GM19035 (cell line): Measurements from ENCODE around the gene NYAP2.

Experiments used
- ATAC-seq: cut with Tn5 transposase; IDR thresholded peaks from one replicate; pipeline ENCODE4 v1.9.1; 2021; ENCODE audit not compliant: unreplicated experiment

NYAP2 gene

DNA sequence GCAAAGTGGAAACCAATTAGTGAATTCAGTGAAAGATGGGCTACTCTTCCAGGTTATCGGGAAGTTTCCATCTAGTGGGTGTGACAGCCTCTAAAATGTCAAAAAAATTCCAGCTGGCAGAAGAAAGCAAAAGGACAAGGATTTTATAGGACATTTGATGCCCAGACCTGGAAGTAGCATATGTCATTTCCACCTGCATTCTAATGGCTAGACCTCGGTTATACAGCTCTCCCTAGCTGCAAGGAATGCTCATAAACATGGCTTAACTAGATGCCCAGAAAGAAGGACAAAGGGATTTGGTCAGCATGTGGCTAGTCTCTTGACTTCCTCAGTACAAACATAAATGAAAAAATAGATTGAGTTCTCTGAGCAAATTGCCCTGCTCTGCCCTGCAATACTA is 215.4 kb downstream of the NYAP2 start:
- ATAC-seq = no peak

DNA sequence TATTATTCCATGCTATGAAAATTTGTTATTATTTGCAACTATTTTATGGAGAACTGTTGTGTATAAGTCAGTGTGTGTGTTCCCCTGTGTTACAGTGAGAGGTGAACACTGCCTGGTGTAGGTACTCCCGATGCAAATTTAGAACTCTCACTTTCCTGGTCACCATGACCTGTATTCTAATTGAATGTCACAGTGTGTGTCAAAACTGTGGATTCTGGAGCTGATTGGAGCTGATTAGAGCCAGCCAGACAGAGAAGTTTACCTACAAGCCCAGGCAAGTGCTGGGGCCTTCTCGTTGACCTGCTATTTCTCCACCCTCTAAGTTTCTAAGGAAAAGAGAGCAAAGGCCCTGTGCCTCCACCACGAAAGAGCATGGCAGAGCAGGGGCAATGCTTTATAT is 216.0 kb downstream of the NYAP2 start:
- no peak for ATAC-seq

DNA sequence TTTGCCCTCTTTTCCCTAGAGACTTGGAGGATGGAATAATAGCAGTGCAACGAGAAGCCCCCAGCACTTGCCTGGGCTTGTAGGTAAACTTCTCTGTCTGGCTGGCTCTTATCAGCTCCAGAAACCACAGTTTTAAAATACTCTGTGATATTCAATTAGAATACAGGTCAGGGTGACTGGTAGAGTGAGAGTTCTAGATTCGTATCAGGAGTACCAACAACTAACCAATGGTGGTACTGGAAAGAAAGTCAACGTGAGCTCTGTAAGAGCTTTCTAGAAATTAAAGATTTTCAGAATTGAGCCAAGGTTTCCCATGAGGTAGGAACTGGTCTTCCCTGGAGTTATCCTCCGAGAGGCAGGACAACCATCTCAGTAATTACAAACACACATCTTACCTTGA is 216.9 kb downstream of the NYAP2 start:
- no peak for ATAC-seq

DNA sequence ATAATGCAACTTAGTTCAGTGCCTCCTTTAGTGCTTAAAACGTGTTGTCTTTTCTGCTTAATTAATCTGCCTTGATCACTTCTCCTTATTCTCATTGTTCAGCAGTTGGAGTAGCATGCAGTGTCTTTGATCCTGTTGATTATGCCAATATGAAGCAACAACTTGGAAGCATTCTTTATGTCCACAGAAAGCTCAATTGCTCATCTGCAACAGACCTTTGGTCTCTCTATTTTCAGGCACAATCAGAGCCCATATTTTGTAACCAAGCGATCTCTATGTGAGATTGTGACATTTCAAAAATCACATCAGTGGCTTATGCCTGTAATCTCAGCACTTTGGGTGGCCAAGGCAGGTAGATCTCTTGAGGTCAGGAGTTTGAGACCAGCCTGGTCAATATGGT is 217.3 kb downstream of the NYAP2 start:
- ATAC-seq = no peak

DNA sequence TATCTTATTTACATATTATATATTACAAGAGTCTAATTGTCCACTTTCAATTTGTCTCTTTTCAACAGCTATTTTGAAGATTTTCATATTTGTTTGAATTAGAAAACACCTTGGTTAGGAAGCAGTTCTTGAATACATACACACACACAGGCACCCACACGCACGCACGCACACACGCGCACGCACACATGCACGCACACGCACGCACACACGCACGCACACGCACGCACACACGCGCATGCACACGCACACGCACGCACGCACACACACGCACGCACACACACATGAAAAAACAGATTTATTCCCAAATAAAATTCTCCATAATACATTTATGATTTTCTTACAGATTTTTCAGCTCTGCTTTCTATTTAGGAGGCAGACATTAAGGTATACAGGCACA is 220.7 kb downstream of the NYAP2 start:
- ATAC-seq = no peak

DNA sequence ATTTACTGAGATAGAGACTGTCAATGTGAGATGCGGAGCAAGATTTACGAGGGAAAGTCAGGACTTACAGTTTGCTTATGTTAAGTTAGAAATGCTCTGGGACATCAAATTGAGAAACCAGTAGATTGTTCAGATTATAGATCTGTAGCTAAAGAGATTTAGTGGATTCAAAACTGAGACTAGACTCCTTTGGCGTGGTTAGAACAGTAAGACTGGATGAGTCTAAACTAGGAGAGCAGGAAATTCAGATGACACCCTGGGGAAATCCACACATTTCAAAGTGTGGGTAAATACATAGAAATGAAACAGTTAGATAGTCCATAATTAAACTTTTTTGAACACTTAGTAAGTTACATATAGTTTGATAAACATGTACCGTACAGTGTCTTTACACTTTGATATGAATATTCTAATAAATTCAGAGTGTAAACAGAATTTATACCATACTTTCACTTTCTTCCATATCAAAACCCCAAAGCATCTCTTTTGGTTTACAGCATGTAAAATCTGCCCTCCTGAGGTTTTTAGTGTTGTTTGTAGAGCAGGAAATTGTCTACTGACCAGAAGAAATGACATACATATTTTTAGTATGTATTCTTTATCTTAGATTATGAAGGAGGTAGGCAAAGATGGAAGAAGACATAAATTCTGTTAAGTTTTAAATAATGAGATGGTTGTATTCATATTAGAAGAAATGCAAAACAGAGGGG is 231.5 kb downstream of the NYAP2 start:
- ATAC-seq = no peak

DNA sequence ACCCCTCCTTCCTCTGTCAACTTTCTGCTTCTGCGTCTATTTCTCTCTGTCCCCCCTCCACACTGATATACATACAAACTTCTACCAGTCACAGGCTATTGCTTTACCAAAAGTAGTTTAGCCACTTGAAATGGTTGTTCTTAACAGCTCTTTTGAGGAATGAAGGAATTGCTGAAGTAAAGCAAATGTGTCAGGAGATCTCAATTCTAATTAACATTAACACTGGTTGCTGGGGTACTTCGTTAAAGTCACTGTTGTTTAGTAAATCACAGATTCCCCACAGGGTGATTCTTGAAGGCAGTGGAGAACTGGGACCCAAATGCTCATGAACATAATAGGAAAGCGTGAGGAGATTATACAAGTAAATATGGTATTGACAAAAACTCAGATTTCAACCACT is 232.8 kb downstream of the NYAP2 start:
- ATAC-seq = no peak

DNA sequence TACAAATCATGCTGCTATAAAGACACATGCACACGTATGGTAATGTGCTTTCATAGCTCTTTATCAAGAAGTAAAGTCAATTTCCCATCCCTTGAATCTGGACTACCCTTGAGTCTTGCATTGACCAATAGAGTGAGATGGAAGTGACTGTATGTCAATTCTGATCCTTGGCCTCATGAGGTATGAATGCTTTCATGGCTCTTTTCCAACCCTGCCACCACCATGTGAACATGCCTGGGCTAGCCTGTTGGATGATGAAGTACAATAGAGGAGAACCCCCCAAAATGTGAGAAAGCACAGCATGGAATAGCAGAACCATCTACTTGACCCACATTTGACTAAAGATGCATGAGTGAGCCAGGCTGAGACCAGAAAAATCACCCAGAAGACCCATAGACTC is 237.0 kb downstream of the NYAP2 start:
- no peak for ATAC-seq

DNA sequence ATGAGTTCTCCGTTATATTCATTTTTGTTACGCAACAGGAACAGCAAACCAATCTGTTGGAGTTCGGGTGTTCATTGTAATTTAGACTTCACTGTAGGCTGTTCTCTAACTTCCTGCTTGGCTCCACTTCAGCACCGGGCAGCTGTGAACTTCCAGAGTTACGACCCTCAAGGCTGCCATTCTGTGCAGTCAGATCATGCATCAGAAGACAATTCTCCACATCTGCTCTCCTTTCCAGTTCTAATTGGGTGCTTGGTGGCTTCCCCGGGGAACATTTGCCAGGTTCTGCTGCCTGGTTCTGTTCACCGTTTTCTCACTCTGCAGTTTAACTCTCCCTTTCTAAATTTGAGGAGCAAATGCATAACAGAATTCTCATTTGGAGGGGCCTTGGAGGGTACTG is 237.7 kb downstream of the NYAP2 start:
- no peak for ATAC-seq

DNA sequence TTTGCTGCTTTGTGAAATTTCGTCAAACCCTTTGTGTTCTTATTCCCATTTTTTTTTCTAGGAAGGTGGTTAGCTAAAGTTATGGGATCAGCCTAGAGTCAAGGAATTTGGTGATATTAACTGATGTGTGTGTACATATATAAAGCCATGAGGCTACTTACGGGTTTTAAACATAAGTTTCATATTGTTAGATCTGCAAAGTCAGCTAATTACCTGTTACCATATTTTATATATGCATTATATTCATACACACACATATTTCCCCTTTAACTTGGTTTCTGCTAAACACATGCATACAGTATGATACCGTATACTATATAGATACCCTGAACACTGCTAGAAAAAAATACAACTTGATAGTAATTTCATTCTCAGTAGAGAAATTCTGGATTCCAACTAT is 241.0 kb downstream of the NYAP2 start:
- no peak for ATAC-seq

DNA sequence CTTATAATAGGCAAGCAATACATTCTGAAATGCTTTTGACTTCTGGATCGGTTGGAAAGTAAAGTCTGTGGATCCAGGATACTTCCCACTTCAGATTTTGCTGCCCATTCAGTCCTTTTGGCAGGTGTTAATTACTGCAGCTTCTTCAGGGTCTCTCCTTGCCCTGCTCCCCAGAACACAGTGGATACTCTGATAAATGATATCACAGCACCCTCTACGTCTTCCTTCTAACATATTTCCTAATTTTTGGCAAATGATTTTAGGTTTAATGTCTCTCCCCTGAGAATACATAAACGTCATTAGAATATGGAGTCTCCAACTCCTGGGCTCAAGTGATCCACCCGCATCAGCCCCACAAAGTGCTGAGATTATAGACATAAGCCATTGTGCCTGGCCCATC is 249.8 kb downstream of the NYAP2 start:
- ATAC-seq = no peak

DNA sequence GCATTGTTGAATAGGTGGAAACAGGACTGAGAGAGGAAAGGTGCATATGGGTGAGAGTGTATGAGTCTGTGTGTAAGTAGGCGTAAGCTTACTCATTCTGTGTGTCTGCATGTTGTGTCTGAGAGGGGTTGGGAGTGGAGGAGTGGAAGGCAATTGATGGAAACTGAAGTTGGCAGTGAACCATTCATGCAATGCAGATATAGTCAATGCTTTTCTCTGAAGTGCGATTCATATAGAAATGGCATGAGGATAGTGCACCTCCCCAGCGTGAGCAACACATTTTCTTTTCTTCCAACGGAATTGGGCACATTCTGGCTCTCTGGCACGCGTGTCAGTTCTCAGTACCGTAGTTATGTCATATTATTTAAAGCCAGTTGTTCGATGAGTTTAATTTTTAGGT is 250.5 kb downstream of the NYAP2 start:
- ATAC-seq = no peak

DNA sequence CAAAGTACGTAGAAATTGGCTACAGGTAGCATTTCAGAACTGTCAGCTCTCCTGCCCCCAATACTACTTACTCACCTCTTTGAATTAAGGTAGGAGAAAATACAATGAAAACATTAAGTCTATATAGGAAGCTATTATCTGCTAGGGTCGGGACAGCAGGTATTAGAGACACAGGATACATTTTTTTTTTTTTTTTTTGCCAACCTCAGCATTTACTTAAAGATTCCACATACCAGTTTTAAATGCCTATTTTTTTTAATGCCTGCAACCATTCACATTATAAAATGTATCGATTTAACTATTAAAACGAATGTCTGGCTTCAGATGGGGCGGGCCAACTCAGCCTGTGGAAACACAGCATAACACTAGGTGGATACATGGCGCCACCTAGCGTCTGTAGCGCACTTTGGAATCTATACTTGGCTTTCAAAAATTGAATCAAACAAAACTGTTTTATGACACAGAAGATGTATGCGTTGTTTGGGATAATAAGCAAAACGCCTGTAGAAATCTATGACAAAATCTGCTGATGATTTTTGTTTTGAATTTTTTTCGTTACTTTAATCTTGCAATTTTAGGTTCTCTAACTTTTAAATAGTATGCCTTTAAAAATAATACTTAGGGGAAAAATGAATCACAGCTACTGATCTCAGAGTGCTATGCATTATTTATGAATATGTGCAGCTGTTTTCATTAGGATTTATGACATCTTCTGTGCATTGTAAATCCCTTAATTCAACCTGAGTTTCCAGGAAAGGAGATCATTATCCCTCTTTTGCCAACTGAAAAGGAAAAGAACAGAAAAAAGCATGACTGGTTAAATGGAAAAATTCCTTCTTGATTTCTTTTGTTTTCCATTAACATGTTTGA is 261.0 kb downstream of the NYAP2 start:
- peak; percentile 81 for ATAC-seq

DNA sequence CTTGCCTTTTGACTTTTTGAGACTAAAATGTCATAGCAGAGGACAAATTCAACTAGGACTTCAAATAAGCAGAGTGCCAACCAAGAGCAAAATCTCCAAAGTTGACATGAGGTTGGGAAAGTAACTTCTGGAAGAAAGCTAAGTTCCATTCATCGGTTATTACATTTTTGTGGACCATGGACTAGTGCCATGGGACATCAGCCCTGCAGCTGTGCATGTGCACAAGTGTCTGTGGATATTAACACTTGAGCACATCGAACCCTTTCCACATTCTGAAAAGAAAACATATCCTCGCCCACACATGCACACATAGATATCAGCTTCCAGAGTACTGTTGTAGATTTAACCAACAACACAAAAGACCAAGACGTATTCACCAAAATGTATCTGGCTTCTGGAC is 262.6 kb downstream of the NYAP2 start:
- no peak for ATAC-seq

DNA sequence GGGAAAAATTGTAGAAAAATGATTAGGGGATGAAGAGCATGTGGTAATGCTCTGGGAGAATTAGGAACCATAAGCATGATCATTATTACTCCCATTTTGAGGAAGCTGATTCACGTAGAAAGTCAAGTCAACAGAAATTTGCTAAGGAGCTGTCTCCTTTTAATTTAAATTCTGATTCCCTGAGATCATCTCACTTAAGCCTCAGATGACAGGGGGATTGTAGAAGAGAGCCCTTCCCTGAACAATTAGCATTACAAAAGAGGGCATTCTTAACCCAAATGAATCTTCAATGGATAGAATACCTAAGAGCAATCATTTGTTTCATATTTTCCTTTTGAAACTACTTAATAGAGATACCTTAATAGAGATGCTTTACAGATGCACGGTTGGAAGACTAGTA is 267.9 kb downstream of the NYAP2 start:
- ATAC-seq = no peak

DNA sequence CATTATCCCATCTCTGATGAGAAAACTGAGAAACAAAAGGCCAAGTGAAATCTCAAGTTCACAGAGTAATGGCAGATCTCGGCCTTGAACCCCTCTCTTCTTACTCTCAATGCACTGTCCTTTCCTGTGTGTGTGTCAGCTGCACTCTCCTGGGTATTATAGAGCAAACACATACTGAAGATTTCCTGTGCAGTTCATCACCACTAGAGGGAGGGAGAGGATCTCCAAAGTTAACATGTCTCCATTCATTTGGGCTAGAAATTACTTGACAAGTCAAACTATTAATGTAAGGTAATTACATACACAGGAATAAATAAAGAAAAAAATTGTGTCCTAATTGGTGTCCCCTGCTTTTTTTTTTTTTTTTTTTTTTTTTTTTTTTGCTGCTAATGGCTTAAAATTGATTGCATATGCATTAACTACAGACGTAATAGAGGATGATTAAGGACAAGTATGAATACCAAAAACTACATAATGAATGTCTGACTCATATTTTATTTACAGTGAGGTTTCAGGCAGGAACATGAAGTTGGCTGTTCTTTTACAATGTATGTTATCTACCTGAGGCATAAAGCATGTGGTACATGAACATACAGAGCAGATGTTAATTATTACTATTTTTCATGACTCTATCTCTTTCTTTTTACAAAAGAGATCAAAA is 269.2 kb downstream of the NYAP2 start:
- peak; percentile 93 for ATAC-seq

DNA sequence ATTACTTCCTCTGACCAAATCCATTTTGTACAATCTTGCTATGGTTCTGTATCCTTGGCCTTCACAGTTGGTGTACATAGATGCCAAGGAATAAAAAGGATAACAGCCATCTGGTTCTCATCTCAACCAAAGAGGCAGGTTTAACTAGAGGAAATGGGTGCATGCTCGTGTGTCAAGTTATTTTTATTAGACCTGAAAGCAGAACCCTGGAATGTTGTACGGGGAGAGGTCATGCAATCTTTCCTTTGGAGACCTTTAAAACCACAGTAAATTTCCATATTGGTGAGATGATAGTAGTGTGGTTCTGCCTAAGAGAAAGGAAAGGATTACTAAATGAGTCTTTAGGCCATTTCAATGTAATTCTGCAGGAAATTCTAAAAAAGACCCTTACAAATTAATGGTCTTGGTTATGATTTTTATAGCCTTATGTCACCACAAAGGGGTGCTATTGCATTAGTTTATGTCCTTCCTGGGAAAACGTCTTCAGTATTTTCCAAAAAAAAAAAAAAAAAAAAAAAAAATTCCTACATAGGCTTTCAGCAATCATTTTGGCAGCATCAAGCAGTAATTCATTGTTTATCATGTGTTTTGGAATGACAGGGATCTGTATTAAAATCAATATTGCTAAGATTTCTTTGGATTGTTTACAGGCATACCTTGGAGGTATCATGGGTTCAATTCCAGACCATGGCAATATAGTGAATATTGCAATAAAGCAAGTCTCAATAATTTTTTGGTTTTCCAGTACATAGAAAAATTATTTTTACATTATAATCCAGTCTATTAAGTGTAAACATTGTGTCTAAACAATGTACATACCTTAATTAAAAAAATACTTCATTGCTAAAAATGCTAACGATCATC is 270.8 kb downstream of the NYAP2 start:
- no peak for ATAC-seq

DNA sequence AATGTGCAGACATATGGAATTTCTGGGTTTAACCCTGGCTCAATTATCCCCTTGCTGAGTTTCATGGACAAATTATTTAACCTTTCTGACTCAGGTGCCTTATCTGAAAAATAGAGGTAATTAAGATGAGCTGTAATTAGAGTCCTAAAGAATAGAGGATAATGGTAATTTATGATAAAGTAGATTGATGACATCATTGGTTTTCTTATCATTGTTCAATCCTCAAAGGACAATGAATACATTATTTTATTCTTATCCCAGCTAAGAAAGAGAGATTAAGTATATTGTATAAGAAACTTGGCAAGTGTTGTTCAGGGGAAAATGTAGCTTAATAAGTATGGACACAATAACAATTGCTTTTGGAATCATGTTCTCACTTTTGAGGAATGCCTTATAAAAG is 279.3 kb downstream of the NYAP2 start:
- ATAC-seq = no peak

DNA sequence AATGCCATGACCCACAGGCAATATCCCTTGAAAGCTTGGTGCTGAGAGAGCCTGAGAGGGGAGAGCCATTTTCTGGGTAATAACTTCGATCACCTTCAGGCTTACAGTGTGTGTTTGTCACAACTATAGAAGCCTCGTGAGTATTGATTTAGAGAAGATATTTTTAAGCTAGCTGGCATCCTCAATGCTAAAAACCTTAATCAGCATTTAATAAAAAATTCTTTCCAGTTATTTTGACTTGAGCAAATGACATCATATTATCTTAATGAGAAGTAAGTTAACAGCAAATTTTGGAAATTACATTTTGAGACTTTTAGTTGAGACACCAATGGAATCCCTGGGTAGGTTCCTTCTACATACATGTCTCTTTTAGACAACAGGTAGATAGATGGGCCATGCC is 283.7 kb downstream of the NYAP2 start:
- ATAC-seq = no peak

DNA sequence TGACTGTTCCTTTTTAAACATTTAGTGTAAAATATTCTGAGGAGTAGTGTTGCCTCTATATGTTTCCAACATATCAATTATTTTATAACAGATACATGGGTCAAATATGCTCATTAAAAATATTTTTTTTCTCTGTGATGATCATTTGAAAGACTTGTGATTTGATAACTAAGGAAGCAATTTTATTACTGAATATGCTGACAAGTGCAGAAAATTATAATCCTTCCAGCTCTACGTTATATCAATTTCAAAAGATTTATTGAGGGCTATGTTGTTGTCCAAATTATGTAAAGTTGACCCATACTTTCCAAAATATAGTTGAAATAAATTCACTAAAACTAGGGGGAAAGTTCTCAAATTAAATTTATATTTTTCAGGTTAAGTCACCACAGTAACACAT is 290.6 kb downstream of the NYAP2 start:
- no peak for ATAC-seq

DNA sequence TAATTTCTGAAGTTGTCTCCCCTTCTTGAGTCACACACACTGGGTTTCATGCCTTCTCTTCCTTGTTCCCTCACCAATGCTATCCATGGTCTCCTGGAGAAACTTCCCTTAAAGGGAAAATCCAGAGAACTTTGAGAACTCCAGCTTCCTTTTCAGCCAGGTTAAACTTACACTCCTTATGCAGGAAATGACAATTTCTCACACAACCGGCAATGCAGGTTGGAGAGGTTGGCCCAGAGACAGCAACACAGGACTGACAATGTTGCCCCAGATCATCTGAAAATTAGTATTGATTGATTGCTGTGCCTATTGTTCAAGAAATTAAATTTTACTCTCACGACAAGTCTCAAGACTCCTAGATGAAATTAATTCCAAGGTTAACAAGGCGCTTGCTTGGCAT is 292.2 kb downstream of the NYAP2 start:
- no peak for ATAC-seq
